ENCODE data around the gene SREK1IP1.

The SREK1IP1 gene

DNA sequence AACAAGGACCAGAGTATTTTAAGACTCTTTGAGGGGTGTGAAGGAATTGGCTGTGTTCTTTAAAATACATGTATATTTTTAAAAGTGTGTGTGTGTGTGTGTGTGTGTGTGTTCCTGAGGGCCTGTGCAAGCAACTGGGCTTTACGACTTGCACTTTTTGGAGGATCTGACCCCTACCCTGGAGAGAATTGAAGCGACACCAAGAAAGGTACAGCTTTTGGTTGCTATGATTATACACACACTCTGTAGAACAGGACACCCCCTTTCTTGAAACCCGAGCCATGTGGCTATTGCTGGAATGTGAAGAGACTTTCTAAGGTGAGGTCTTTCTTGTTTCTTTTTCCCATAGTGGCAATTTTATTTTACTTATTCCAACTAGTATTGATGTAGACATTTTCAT lies 77.2 kb downstream of the SREK1IP1 start:
- no peak overlapping the region for H2BK120ac ChIP-seq (ENCODE audit: low read depth, low read length)
- no peak overlapping the region for H4K8ac ChIP-seq (ENCODE audit: low read depth, low read length)
- peaks cover 10% of the 10 kb centered on the region for H3K4me1 ChIP-seq (ENCODE audit: control insufficient read depth, low read depth, low read length)
- H2AK5ac ChIP-seq (ENCODE audit: low read length), result no peak overlapping the region
- peaks cover 5% of the 10 kb centered on the region for H3K79me1 ChIP-seq (ENCODE audit: low read length)
- no peak overlapping the region for H3K4ac ChIP-seq (ENCODE audit: low read depth, low read length)
- peak; percentile 66 for DNase-seq
- peaks cover 3% of the 10 kb centered on the region for H3K36me3 ChIP-seq (ENCODE audit: control insufficient read depth, insufficient read depth, low read length)
- H3K9ac ChIP-seq (ENCODE audit: low read length), result peak overlapping the region; percentile 95
- peak overlapping the region; percentile 94 for H2BK5ac ChIP-seq (ENCODE audit: low read length)
- no peak overlapping the region for H4K5ac ChIP-seq (ENCODE audit: low read length)
- peak overlapping the region; percentile 70 for H3K4me2 ChIP-seq (ENCODE audit: low read length)
- no CpG with 5 or more reads among the region's 3 CpGs for WGBS (ENCODE audit: extremely low coverage, insufficient coverage, low lambda C conversion rate)
- H3K56ac ChIP-seq (ENCODE audit: low read length), result peak overlapping the region; percentile 98
- no peak overlapping the region for H3K23ac ChIP-seq (ENCODE audit: low read length)
- H3K4me3 ChIP-seq (ENCODE audit: low read length), result peak overlapping the region; percentile 80
- H3K18ac ChIP-seq (ENCODE audit: low read length), result peak overlapping the region; percentile 95
- no peaks in the 10 kb centered on the region for H3K27me3 ChIP-seq (ENCODE audit: insufficient read depth, low read length, poor library complexity)
- peaks cover 33% of the 10 kb centered on the region for H3K79me2 ChIP-seq (ENCODE audit: control insufficient read depth, insufficient read depth, low read length)
- no peak overlapping the region for H2BK15ac ChIP-seq (replicated peaks; ENCODE audit: low read depth)
- peak overlapping the region; percentile 92 for H3K27ac ChIP-seq (ENCODE audit: low read depth, low read length)

- Histone ChIP-seq H2BK15ac (replicated peaks; ENCODE audit: low read depth) (peak within 1 kb of the TSS; percentile 92), H3K4ac (ENCODE audit: low read depth, low read length) (peak within 1 kb of the TSS; percentile 61), H3K4me3 (ENCODE audit: low read length) (peak within 1 kb of the TSS; percentile 80), H3K4me2 (ENCODE audit: low read length) (peak within 1 kb of the TSS; percentile 70), H3K23ac (ENCODE audit: low read length) (peak within 1 kb of the TSS; percentile 94), H4K8ac (ENCODE audit: low read depth, low read length) (peak within 1 kb of the TSS; percentile 91), H3K4me1 (ENCODE audit: control insufficient read depth, low read depth, low read length) (peaks cover 16% of the 10 kb centered on the region), H3K27ac (ENCODE audit: low read depth, low read length) (peak within 1 kb of the TSS; percentile 92), H2BK120ac (ENCODE audit: low read depth, low read length) (peak within 1 kb of the TSS; percentile 95), H3K27me3 (ENCODE audit: insufficient read depth, low read length, poor library complexity) (no peaks in the 10 kb centered on the region), H3K9ac (ENCODE audit: low read length) (peak within 1 kb of the TSS; percentile 95), H3K79me1 (ENCODE audit: low read length) (peaks cover 5% of the 10 kb centered on the region), H2BK5ac (ENCODE audit: low read length) (peak within 1 kb of the TSS; percentile 94), H3K18ac (ENCODE audit: low read length) (peak within 1 kb of the TSS; percentile 95), H2AK5ac (ENCODE audit: low read length) (peak within 1 kb of the TSS; percentile 83), H3K36me3 (ENCODE audit: control insufficient read depth, insufficient read depth, low read length) (peaks cover 3% of the 10 kb centered on the region), H3K79me2 (ENCODE audit: control insufficient read depth, insufficient read depth, low read length) (peaks cover 33% of the 10 kb centered on the region), H3K56ac (ENCODE audit: low read length) (peak within 1 kb of the TSS; percentile 98), H4K5ac (ENCODE audit: low read length) (peak within 1 kb of the TSS; percentile 72)
- no CpG with 5 or more reads among the region's 71 CpGs for WGBS (ENCODE audit: extremely low coverage, insufficient coverage, low lambda C conversion rate)
- DNase-seq, result peak; percentile 90
These were observed 77.9 kb downstream of the SREK1IP1 start, which contains the start of gene SHISAL2B for GRCh38 chr5:64690417-64691151. SHISAL2B (plus strand) TSS chr5:64690503; CDS start chr5:64690624, 121 bp downstream.

DNA sequence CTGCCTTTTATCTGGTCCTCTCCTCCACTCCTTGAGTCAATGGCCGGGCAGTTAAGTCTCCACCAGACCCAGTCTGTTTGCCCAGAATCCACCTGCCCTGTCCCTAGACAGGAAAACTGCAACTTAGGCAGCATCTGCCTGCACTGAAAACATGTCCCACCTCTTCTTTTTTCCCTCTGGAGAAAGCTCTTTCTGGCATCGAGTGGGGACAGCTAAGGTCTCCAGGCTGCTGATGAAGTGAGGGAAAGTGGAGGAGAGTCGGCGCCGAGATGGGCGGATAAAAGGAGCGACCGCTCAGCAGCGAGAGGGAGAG lies 78.4 kb downstream of the SREK1IP1 start:
- peaks cover 3% of the 10 kb centered on the region for H3K79me1 ChIP-seq (ENCODE audit: low read length)
- peak overlapping the region; percentile 98 for H3K56ac ChIP-seq (ENCODE audit: low read length)
- peak overlapping the region; percentile 94 for H2BK5ac ChIP-seq (ENCODE audit: low read length)
- H3K4ac ChIP-seq (ENCODE audit: low read depth, low read length), result peak overlapping the region; percentile 61
- H4K8ac ChIP-seq (ENCODE audit: low read depth, low read length), result peak overlapping the region; percentile 91
- H2AK5ac ChIP-seq (ENCODE audit: low read length), result peak overlapping the region; percentile 83
- peak overlapping the region; percentile 92 for H3K27ac ChIP-seq (ENCODE audit: low read depth, low read length)
- peak overlapping the region; percentile 63 for H4K5ac ChIP-seq (ENCODE audit: low read length)
- H3K23ac ChIP-seq (ENCODE audit: low read length), result peak overlapping the region; percentile 39
- peak overlapping the region; percentile 95 for H2BK120ac ChIP-seq (ENCODE audit: low read depth, low read length)
- H3K79me2 ChIP-seq (ENCODE audit: control insufficient read depth, insufficient read depth, low read length), result peaks cover 31% of the 10 kb centered on the region
- no CpG with 5 or more reads among the region's 9 CpGs for WGBS (ENCODE audit: extremely low coverage, insufficient coverage, low lambda C conversion rate)
- peak overlapping the region; percentile 80 for H3K4me3 ChIP-seq (ENCODE audit: low read length)
- peak overlapping the region; percentile 95 for H3K18ac ChIP-seq (ENCODE audit: low read length)
- H3K36me3 ChIP-seq (ENCODE audit: control insufficient read depth, insufficient read depth, low read length), result peaks cover 2% of the 10 kb centered on the region
- DNase-seq, result no peak
- H2BK15ac ChIP-seq (replicated peaks; ENCODE audit: low read depth), result peak overlapping the region; percentile 92
- H3K27me3 ChIP-seq (ENCODE audit: insufficient read depth, low read length, poor library complexity), result no peaks in the 10 kb centered on the region
- H3K9ac ChIP-seq (ENCODE audit: low read length), result peak overlapping the region; percentile 95
- peaks cover 19% of the 10 kb centered on the region for H3K4me1 ChIP-seq (ENCODE audit: control insufficient read depth, low read depth, low read length)
- H3K4me2 ChIP-seq (ENCODE audit: low read length), result peak overlapping the region; percentile 70

DNA sequence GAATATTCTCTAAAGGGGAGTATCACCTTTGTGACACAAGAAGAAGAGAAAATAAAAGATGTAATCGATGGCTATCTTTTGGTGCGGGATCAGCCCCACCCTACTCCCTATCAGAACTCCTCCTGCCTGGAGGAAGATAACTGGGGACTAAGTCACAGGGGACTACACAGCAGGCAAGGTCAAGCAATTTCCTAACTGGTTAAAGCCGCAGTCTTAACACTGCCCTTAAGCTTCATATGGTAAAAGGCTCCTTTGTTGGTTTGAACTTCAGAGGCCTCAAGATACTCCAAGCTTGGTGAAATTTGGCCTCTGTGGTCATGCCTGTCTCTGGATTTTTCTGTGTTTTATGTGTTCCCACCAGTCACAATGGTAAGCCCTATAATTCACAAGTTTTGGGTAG lies 79.5 kb downstream of the SREK1IP1 start:
- no peak overlapping the region for H3K4me2 ChIP-seq (ENCODE audit: low read length)

DNA sequence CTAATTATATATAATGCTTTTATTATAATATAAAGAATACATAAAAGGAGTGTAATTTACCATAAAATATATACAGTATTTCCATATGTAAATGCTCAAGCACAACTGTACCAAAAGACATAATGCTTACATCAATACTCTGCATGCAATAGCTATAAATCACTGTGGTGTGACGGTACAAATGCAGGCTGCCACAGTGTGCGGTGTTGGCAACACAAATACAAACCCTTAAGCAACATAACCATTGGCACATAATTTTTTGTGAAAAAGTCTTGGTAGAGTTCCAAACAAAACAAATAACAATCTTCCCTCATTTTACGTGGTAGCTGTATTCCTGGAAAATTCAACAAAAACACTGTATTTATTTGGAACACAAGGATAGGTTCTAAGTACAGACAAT lies 80.1 kb downstream of the SREK1IP1 start:
- H4K8ac ChIP-seq (ENCODE audit: low read depth, low read length), result no peak overlapping the region
- no peak overlapping the region for H3K56ac ChIP-seq (ENCODE audit: low read length)
- H2BK120ac ChIP-seq (ENCODE audit: low read depth, low read length), result no peak overlapping the region
- peaks cover 21% of the 10 kb centered on the region for H3K4me1 ChIP-seq (ENCODE audit: control insufficient read depth, low read depth, low read length)
- peak overlapping the region; percentile 61 for H2BK5ac ChIP-seq (ENCODE audit: low read length)
- no CpG with 5 or more reads among the region's 3 CpGs for WGBS (ENCODE audit: extremely low coverage, insufficient coverage, low lambda C conversion rate)
- H4K5ac ChIP-seq (ENCODE audit: low read length), result no peak overlapping the region
- H2AK5ac ChIP-seq (ENCODE audit: low read length), result peak overlapping the region; percentile 80
- DNase-seq, result no peak
- H3K23ac ChIP-seq (ENCODE audit: low read length), result no peak overlapping the region
- H3K27me3 ChIP-seq (ENCODE audit: insufficient read depth, low read length, poor library complexity), result no peaks in the 10 kb centered on the region
- no peak overlapping the region for H3K9ac ChIP-seq (ENCODE audit: low read length)
- no peak overlapping the region for H3K27ac ChIP-seq (ENCODE audit: low read depth, low read length)
- no peak overlapping the region for H2BK15ac ChIP-seq (replicated peaks; ENCODE audit: low read depth)
- H3K4me2 ChIP-seq (ENCODE audit: low read length), result no peak overlapping the region
- H3K79me1 ChIP-seq (ENCODE audit: low read length), result no peaks in the 10 kb centered on the region
- H3K4ac ChIP-seq (ENCODE audit: low read depth, low read length), result no peak overlapping the region
- peaks cover 26% of the 10 kb centered on the region for H3K79me2 ChIP-seq (ENCODE audit: control insufficient read depth, insufficient read depth, low read length)
- no peak overlapping the region for H3K4me3 ChIP-seq (ENCODE audit: low read length)
- no peak overlapping the region for H3K18ac ChIP-seq (ENCODE audit: low read length)
- H3K36me3 ChIP-seq (ENCODE audit: control insufficient read depth, insufficient read depth, low read length), result no peaks in the 10 kb centered on the region

More for the DNA sequence above, 79.5 kb downstream of the SREK1IP1 start:
- Histone ChIP-seq H2BK5ac (ENCODE audit: low read length) (no peak overlapping the region), H4K5ac (ENCODE audit: low read length) (peak overlapping the region; percentile 72), H3K27me3 (ENCODE audit: insufficient read depth, low read length, poor library complexity) (no peaks in the 10 kb centered on the region), H3K27ac (ENCODE audit: low read depth, low read length) (peak overlapping the region; percentile 24), H2BK120ac (ENCODE audit: low read depth, low read length) (peak overlapping the region; percentile 49), H3K36me3 (ENCODE audit: control insufficient read depth, insufficient read depth, low read length) (peaks cover 2% of the 10 kb centered on the region), H4K8ac (ENCODE audit: low read depth, low read length) (no peak overlapping the region), H3K79me2 (ENCODE audit: control insufficient read depth, insufficient read depth, low read length) (peaks cover 31% of the 10 kb centered on the region), H3K18ac (ENCODE audit: low read length) (peak overlapping the region; percentile 85), H3K79me1 (ENCODE audit: low read length) (peaks cover 3% of the 10 kb centered on the region), H2AK5ac (ENCODE audit: low read length) (no peak overlapping the region), H2BK15ac (replicated peaks; ENCODE audit: low read depth) (no peak overlapping the region), H3K4me3 (ENCODE audit: low read length) (no peak overlapping the region), H3K9ac (ENCODE audit: low read length) (peak overlapping the region; percentile 59), H3K4ac (ENCODE audit: low read depth, low read length) (no peak overlapping the region), H3K56ac (ENCODE audit: low read length) (peak overlapping the region; percentile 75), H3K23ac (ENCODE audit: low read length) (no peak overlapping the region), H3K4me1 (ENCODE audit: control insufficient read depth, low read depth, low read length) (peaks cover 21% of the 10 kb centered on the region)
- DNase-seq, result peak; percentile 72
- WGBS (ENCODE audit: extremely low coverage, insufficient coverage, low lambda C conversion rate), result no CpG with 5 or more reads among the region's 3 CpGs

All from mesendoderm (in vitro differentiated cells).